NCI-H226 (cell line): Measurements from ENCODE around the gene LYZL2.
A peak's percentile ranks its signal among the peaks of the same experiment; 100 is the strongest.

Source experiments
- DNase-seq: peaks from one replicate; pipeline ENCODE4 v3.0.0-alpha.2; 2015

Gene LYZL2

DNA sequence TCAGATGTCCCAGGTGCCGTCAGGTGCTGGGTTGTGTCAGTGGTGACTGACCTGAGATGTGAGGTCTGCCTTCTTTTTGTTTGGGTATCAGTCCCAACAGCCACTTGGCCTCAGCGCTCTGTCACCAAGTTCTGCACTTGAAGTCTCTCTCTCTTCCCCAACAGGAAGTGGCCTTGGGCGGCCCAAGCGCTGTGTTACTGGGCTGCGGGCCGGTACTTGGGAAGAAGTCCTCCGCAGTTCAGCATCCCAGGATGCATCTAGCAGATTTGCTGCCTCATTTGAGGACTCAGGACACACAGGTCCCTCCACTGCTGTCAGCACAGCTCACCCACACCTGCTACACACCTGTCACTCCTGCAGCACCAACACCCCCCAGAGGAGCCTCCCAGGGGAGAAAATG lies 40.1 kb downstream of the LYZL2 start:
- no peak for DNase-seq

DNA sequence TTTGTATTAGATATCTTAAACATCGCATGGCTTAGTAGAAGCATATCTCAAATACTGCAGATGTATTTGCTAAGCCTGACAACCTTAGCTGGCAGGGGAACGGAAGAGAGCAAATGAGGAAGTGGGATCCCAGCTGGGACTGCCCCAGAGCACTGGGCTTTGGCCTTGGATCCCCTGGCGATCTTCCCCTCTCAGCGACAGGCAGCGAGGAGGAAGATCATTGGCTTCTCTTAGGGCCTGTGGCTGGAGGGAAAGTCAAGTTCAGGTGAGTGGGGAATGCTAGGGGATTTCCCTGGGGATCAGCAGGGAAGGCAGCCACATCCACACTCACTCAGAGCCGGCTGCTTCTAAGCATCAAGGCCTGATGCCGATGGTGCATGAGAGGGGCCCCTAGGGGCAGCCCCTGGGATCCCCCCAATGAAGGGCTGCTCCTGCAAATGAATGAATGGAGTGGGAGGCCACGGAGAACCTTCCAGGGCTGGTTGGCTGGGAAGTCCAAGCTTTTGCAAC lies 42.0 kb downstream of the LYZL2 start:
- no peak for DNase-seq

DNA sequence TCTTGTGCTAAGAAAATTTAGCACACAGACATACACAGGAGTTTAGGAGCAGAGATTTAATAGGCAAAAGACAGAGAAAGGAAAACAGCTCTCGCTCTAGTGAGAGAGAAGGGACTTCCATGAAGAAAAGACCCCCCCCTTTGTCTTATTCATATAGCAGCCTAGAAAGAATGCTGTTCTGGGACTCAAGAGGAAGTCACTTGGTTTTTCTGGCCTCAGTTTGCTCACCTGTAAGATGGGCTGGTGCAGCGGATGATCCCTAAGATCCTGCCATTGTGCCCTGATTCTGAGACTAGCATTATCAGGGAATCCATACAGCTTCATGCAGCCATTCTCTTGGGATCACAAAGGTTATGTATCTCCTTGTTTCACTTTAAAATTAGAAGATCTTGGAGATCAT lies 42.7 kb downstream of the LYZL2 start:
- no peak for DNase-seq

DNA sequence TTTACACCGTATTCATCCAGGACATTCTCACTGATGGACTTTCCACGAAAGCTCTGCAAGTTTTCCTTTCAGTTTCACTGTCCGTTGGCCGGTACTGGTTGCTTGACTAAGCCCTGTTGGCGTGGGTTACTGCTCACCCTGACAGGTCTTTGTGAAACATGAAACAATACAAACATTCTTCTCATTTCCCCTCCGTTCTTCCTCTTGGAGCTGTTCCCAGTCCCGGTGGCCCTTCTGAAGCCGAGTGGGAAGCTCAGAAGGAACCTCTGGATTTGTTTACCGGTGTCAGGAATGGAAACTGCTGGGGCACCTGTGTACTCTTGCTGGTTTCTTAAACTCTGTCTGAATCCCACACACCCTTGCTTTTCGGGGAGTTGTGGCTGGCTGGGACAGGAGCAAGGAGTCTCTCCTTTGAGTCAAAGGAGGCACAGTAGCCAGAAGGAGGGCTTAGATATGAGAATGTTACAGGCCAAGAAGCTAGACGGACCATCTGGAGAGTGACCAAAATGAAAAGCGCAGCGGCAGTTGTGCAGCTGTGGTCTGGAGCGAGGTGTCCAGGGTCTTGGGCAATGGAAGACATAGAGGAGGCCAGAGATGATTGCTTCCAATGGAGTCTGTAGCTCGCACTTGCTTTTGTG lies 45.7 kb downstream of the LYZL2 start:
- DNase-seq, result peak; percentile 18

DNA sequence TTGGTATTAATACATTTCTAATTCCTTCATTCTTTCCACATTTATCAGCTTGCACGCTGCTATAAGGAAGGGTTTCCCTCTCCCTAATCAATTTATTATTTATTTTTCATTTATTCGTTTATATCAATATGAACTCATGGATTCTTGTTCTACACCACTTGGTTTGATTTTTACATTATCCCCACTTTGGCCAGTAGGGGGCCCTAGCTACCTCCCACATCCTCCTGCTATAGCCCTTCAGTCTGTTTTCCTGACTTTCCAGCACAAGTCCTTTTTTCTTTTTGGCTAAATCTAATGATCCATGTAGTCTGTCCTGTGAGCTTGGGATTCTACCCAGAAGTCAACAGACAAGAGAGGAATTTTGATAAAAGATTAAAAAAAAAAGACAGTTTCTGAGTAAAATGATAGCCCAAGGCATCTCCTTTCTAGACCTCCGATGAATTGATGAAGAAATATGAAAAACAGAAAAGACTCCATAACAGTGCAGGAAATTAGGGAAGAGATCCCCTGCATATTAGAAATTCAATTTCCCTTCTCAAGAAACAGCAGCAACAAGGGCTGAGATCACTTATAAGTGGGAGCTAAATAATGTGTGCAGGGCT lies 47.7 kb downstream of the LYZL2 start:
- DNase-seq, result no peak

DNA sequence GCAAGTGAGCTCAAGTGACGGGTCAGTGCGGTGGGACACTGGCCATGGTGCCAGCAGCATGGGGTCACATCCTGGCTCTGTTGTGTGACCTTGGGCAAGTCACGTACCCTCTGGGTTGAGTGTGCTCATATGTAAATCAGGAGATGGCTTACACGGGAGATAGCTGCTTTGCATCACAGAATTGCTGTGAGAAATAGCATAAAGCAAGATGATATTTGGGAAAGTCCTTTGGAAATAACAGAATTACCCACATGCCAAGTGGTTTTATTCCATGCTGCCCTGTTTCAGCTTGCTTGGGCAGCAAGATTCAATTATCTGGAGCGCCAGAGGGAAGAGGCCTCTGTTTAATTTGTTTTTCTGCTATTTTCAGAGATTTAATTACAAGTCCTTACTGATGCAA lies 48.9 kb downstream of the LYZL2 start:
- no peak for DNase-seq

DNA sequence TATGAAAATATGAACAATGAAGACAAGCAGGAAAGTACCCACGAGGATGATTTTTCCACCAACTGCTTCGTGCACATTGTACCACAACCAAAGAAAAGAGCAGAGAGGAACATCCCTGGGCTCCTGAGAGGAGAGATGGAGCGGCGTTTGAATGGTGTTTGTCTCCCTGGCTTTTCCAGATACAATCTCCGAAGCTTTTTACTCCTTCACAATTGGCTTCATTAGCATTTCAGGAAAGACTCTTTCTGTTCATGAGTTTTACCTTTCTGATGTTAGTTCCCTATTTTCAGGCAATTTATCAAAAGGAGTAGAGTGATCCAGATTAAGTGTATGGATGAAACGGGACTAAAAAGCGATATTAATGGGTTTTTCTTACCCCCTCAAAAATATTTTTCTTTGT lies 49.3 kb downstream of the LYZL2 start:
- no peak for DNase-seq

DNA sequence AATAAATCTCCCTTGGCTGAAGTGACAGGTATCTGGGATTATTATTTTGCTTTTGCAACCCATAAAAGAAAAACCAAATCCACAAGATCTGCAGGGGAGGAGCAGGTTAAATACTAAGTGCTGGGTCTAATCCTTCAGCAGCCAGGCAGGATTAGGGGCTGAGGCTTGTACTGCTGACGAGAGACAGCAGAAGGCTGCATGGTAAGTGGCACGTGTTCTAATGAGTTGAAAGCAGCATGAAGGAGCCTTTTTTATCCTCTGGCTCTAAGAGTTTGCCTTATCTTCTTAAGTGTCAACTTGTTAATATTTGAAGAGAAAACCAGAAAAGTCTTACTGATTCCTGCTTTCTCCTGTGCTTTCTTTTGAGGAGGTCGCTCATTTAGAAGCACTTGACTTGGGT lies 50.0 kb downstream of the LYZL2 start:
- DNase-seq, result no peak

DNA sequence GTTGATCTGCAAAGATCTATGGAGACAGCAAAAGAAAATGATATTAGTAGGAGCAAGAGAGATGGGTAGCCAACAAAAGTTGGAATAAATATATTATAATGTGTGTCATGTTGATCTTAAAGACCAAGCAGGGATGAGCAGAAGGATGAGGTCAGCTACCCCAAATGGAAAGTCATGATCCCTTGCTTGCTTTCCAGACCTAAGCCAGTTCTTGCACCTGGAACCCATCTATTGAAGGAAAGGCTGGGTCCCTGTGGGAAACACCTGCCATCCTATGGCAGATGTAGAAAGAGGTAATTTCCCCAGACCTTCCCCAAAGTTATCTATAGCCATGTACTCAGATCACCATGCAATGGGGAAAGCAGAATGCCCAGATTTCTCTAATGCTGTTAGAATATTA lies 52.5 kb downstream of the LYZL2 start:
- DNase-seq, result no peak

DNA sequence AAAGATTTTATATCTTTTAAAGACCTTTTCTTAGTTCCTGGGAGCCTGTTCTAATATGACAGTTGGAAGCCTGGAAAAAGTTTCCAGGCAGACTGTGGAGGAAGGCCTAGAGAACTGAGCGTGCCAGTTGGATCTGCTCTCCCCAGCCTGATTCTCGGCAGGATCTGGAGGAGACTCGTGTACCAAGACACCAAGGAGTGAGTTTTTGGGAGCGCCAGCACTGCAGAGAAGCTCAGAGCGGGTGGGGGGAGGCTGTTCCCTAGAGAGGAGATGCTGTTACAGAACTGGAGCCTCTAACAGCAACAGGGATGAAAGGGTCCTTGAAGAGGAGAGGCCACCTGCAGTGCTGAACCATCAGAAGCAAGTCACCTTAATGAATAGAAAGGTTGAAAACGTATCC lies 52.9 kb downstream of the LYZL2 start:
- DNase-seq, result no peak

DNA sequence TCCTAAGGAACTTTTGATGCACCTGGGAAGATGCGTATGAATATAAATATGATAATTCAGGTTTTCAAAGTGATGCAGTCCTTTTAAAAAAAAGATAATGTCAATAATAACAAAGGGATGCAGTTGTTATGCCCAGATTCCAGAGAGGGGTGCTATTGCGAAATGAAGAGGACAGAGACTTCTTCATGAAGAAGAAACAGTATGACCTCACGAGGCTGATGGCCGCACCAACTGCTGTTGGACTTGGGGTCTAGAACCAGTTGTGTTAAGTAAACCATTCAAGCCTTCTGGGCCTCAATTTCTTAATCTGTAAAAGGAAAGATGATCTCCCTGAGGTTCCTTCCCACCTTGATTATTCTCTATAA lies 55.1 kb downstream of the LYZL2 start:
- DNase-seq, result no peak

DNA sequence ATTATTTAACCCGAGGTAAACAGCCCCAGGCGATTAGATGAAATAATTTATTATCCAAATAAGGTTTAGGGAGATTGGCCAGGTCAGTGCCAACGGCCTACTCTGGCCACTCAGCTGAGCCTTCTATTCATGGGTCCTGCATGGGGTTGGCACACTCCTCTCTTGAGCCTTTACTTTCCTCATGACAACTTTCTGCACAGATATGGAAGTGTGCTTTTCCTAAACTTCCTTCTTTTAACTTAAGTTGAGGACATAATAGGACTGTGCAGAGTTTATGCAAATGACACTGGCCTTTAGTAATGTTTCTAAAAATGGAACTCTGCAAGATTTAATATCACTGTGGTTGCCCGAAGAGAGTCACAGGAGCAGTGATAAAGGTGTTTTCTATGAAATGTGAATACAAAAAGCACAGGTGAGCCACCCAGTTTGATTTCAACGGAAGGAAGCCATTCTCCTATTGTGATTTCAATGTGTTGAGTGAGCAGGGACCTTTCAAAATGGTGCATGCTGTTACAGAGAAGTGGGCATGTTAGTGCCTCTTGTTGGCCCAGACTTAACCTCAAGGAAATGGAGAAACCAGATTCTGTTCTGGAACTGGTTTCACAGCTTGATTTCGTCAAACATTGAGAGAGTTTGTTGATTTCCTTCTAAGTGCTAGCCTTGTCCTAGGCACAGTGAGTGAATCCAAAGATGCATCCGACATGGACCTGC lies 55.7 kb downstream of the LYZL2 start:
- DNase-seq, result no peak

DNA sequence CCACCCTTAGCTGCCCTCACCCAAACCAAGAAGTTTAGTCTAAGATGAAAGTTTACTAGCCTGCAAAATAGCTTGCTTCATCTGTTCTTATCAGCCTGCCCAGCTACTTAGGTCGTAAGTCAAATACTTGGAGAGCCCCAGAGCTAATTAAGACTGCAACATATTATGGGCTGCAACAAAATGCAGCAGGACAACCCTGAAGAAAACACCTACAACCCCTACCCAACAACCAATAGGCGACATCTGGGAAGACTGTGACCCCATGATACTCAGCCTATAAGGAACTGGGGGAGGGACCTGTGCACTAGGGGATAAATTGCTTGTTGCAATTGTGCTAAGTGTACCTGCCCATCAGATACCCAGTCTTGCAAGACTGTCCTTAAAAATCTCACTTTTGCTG lies 64.1 kb downstream of the LYZL2 start:
- DNase-seq, result no peak

DNA sequence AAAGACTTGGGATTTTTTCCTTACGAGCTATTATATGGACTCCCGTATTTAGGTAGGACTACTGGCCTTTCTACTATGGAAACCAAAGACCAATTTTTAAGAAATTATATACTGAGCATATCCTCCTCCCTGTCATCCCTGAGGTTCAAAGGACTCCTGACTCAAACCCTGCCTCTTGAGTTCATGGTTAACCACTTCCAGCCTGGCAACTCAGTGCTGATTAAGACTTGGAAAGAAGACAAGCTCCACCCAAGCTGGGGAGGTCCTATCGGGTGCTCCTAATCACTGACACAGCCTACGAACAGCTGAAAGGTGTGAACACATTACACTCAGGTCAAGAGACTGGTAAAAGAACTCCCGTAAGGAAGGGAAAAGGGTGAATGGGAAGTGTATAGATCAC lies 66.8 kb downstream of the LYZL2 start:
- no peak for DNase-seq
